H1 (cell line): ENCODE data around the gene SEC31A. TPM values are rescaled to one million over a fixed set of nuclear protein-coding genes. Genes with fewer than 3 reads are reported as not detected.

Experiments used
- CTCF ChIA-PET: fragments of 300-600 bp; sonication (Branson Sonifier 250); formaldehyde crosslinking; loops from one replicate; lab custom pipeline; 2021; ENCODE audit not compliant: partially characterized antibody; lab: Charles Lee
- POLR2A ChIA-PET: fragments of 300-600 bp; sonication (Branson Sonifier 250); formaldehyde crosslinking; loops from one replicate; lab custom pipeline; 2021; ENCODE audit warnings: inconsistent platforms; ENCODE audit not compliant: partially characterized antibody; lab: Charles Lee
- DNase-seq, 2 experiments: peaks; one replicate each; pipeline versions ENCODE4 v3.0.0 to v3.0.0-alpha.2; 2010 to 2022; ENCODE audit warnings: low spot score in 2 of 2, low read depth in 1 of 2, mixed read lengths in 1 of 2
- FAIRE-seq: peaks from 2 replicates; lab custom pipeline; 2011; peaks lifted over from hg19 to GRCh38; lab: Jason Lieb, UNC
- H2AFZ ChIP-seq: 2 replicates; pipeline ENCODE4 v1.8.1; 2012; ENCODE audit warnings: low read length, inconsistent platforms
- H2AK5ac ChIP-seq: 2 replicates; pipeline ENCODE4 v1.6.1; 2013; ENCODE audit warnings: low read depth, low read length
- H2BK120ac ChIP-seq: replicated peaks from 2 replicates; pipeline ENCODE3; 2013; ENCODE audit warnings: low read depth, low read length, inconsistent platforms
- H2BK12ac ChIP-seq: 2 replicates; pipeline ENCODE4 v1.6.1; 2013; ENCODE audit warnings: low read depth, low read length
- H2BK15ac ChIP-seq: 2 replicates; pipeline ENCODE4 v1.6.1; 2013; ENCODE audit warnings: low read length
- H2BK20ac ChIP-seq: 2 replicates; pipeline ENCODE4 v1.6.1; 2013; ENCODE audit warnings: low read length
- H2BK5ac ChIP-seq: 2 replicates; pipeline ENCODE4 v1.6.1; 2013; ENCODE audit warnings: low read depth, low read length
- H3K14ac ChIP-seq: 2 replicates; pipeline ENCODE4 v1.6.1; 2013; ENCODE audit warnings: inconsistent platforms; ENCODE audit not compliant: insufficient read length
- H3K18ac ChIP-seq: 2 replicates; pipeline ENCODE4 v1.6.1; 2013; ENCODE audit warnings: low read length; ENCODE audit errors: extremely low read depth
- H3K23ac ChIP-seq: 2 replicates; pipeline ENCODE4 v1.6.1; 2013; ENCODE audit warnings: inconsistent platforms; ENCODE audit not compliant: insufficient read length
- H3K23me2 ChIP-seq: 2 replicates; pipeline ENCODE4 v1.6.1; 2013; ENCODE audit warnings: low read depth, low read length
- H3K27ac ChIP-seq: 2 replicates; pipeline ENCODE4 v1.6.1; 2011; ENCODE audit warnings: low read depth, low read length, inconsistent platforms
- H3K27me3 ChIP-seq, 4 experiments: replicated peaks in 1 of 4; 1 replicate in 1 of 4; 2 replicates in 3 of 4; pipeline versions ENCODE4 v1.6.1 to v1.8.1; 2011 to 2013; ENCODE audit warnings: low read length in 3 of 4, mild to moderate bottlenecking in 3 of 4, inconsistent platforms in 2 of 4, mixed read lengths in 2 of 4, moderate library complexity in 1 of 4; ENCODE audit not compliant: control insufficient read depth in 3 of 4, insufficient read depth in 3 of 4; ENCODE audit errors: extremely low read depth in 1 of 4
- H3K36me3 ChIP-seq, 4 experiments: 2 replicates each; pipeline versions ENCODE4 v1.6.1 to v1.8.1; 2011 to 2013; ENCODE audit warnings: mild to moderate bottlenecking in 4 of 4, low read length in 3 of 4, moderate library complexity in 2 of 4, control low read depth in 1 of 4, inconsistent platforms in 1 of 4; ENCODE audit not compliant: insufficient read depth in 4 of 4, control insufficient read depth in 2 of 4
- H3K4ac ChIP-seq: replicated peaks from 2 replicates; pipeline ENCODE3; 2013; ENCODE audit warnings: low read length, low read depth, mixed read lengths, inconsistent platforms; ENCODE audit not compliant: insufficient read length
- H3K4me1 ChIP-seq, 4 experiments: replicated peaks in 1 of 4; 1 replicate in 1 of 4; 2 replicates in 3 of 4; pipeline versions ENCODE4 v1.6.1 to v1.8.1; 2011 to 2013; ENCODE audit warnings: low read length in 3 of 4, inconsistent platforms in 2 of 4, mixed read lengths in 1 of 4; ENCODE audit not compliant: insufficient read depth in 4 of 4, control insufficient read depth in 3 of 4
- H3K4me2 ChIP-seq, 2 experiments: 2 replicates each; pipeline versions ENCODE4 v1.6.1 to v1.8.1; 2011 to 2013; ENCODE audit warnings: low read depth in 2 of 2, low read length in 2 of 2, control low read depth in 1 of 2, inconsistent platforms in 1 of 2, mild to moderate bottlenecking in 1 of 2; ENCODE audit not compliant: insufficient read depth in 1 of 2
- H3K4me3 ChIP-seq, 4 experiments: fragments of 200-600, 300-600 bp in 1 of 4; sonication (generic), shearing (Covaris generic), sonication (Bioruptor Twin) in 1 of 4; 2 replicates each; pipeline versions ENCODE4 v1.5.1 to v1.8.1; 2011 to 2016; ENCODE audit warnings: low read length in 4 of 4, low read depth in 3 of 4, control low read depth in 2 of 4, inconsistent platforms in 2 of 4, mild to moderate bottlenecking in 2 of 4, mixed read lengths in 1 of 4, moderate library complexity in 1 of 4; ENCODE audit not compliant: insufficient read depth in 2 of 4; ENCODE audit errors: extremely low read depth in 1 of 4
- H3K56ac ChIP-seq: replicated peaks from 2 replicates; pipeline ENCODE3; 2013; ENCODE audit warnings: low read depth, mild to moderate bottlenecking, mixed read lengths, low read length, inconsistent platforms; ENCODE audit not compliant: insufficient read length
- H3K79me1 ChIP-seq: 2 replicates; pipeline ENCODE4 v1.6.1; 2013; ENCODE audit warnings: low read depth, low read length, control low read depth
- H3K79me2 ChIP-seq, 2 experiments: 2 replicates each; pipeline versions ENCODE4 v1.6.1 to v1.8.1; 2012 to 2013; ENCODE audit warnings: low read length in 2 of 2, mild to moderate bottlenecking in 2 of 2, inconsistent platforms in 1 of 2; ENCODE audit not compliant: insufficient read depth in 2 of 2, control insufficient read depth in 1 of 2
- H3K9ac ChIP-seq, 4 experiments: replicated peaks in 1 of 4; 1 replicate in 1 of 4; 2 replicates in 3 of 4; pipeline versions ENCODE4 v1.6.1 to v1.8.1; 2011 to 2013; ENCODE audit warnings: low read depth in 3 of 4, low read length in 3 of 4, control low read depth in 2 of 4, mild to moderate bottlenecking in 2 of 4, moderate library complexity in 2 of 4, inconsistent platforms in 1 of 4; ENCODE audit errors: extremely low read depth in 1 of 4
- H3K9me3 ChIP-seq, 2 experiments: 2 replicates each; pipeline versions ENCODE4 v1.6.1 to v1.8.1; 2012 to 2013; ENCODE audit warnings: mild to moderate bottlenecking in 2 of 2, moderate library complexity in 2 of 2, control low read depth in 1 of 2, inconsistent platforms in 1 of 2, low read depth in 1 of 2, low read length in 1 of 2, mixed read lengths in 1 of 2; ENCODE audit not compliant: insufficient read depth in 2 of 2
- H4K20me1 ChIP-seq, 2 experiments: replicated peaks in 1 of 2; 2 replicates each; pipeline versions ENCODE3 to v1.8.1; 2011 to 2013; ENCODE audit warnings: inconsistent platforms in 2 of 2, low read length in 2 of 2, mild to moderate bottlenecking in 1 of 2; ENCODE audit not compliant: insufficient read depth in 2 of 2, control insufficient read depth in 1 of 2
- H4K5ac ChIP-seq: 2 replicates; pipeline ENCODE4 v1.6.1; 2013; ENCODE audit warnings: low read length, low read depth, mixed read lengths, inconsistent platforms; ENCODE audit not compliant: insufficient read length
- H4K8ac ChIP-seq: 2 replicates; pipeline ENCODE4 v1.8.0; 2013; ENCODE audit warnings: mild to moderate bottlenecking, moderate library complexity, low read length, inconsistent platforms; ENCODE audit not compliant: insufficient read depth; ENCODE audit errors: extremely low read depth
- H4K91ac ChIP-seq: replicated peaks from 2 replicates; pipeline ENCODE3; 2013; ENCODE audit warnings: low read length, mixed read lengths, inconsistent platforms; ENCODE audit not compliant: insufficient read length
- BCL11A ChIP-seq, 2 experiments: IDR thresholded peaks; one replicate each; pipeline ENCODE4 v1.6.1; 2011; ENCODE audit warnings: low read depth in 2 of 2, low read length in 2 of 2, mild to moderate bottlenecking in 2 of 2
- CTBP2 ChIP-seq: IDR thresholded peaks from 2 replicates; pipeline ENCODE4 v1.7.0; 2011; ENCODE audit warnings: borderline replicate concordance, mild to moderate bottlenecking, moderate library complexity, mixed read lengths, low read length; ENCODE audit not compliant: insufficient read depth, insufficient read length
- GTF2F1 ChIP-seq: IDR thresholded peaks from 2 replicates; pipeline ENCODE4 v1.6.1; 2012; ENCODE audit warnings: low read depth, low read length, improper control_type of control experiment, borderline replicate concordance
- KDM1A ChIP-seq: fragments of 200-600, 300-600 bp; sonication (generic); IDR thresholded peaks from 2 replicates; pipeline ENCODE4 v1.7.1; 2016; ENCODE audit warnings: mild to moderate bottlenecking, low read length, borderline replicate concordance
- KDM5A ChIP-seq: fragments of 200-600 bp; IDR thresholded peaks from 2 replicates; pipeline ENCODE4 v1.7.1; 2012; ENCODE audit warnings: mild to moderate bottlenecking, low read length, inconsistent platforms, mixed read lengths
- MAFK ChIP-seq: IDR thresholded peaks from 2 replicates; pipeline ENCODE4 v1.6.1; 2012; ENCODE audit warnings: low read depth, mild to moderate bottlenecking, improper control_type of control experiment, low read length
- PHF8 ChIP-seq: fragments of 200-600 bp; sonication (generic); conservative IDR thresholded peaks from 2 replicates; pipeline ENCODE4 v1.7.1; 2012; ENCODE audit warnings: low read depth, mild to moderate bottlenecking, inconsistent platforms, low read length, moderate library complexity
- SAP30 ChIP-seq: fragments of 300-600 bp; sonication (generic); IDR thresholded peaks from 2 replicates; pipeline ENCODE4 v1.7.1; 2012; ENCODE audit warnings: low read length, moderate library complexity, mild to moderate bottlenecking, inconsistent platforms; ENCODE audit not compliant: insufficient read depth, insufficient replicate concordance
- SIRT6 ChIP-seq: IDR thresholded peaks from one replicate; pipeline ENCODE4 v1.7.1; 2012; ENCODE audit warnings: low read length, inconsistent platforms
- TAF7 ChIP-seq: optimal IDR thresholded peaks from 2 replicates; pipeline ENCODE3; 2011; ENCODE audit warnings: low read depth, mild to moderate bottlenecking, inconsistent platforms, low read length, moderate library complexity, borderline replicate concordance
- YY1 ChIP-seq: IDR thresholded peaks from 2 replicates; pipeline ENCODE4 v1.6.1; 2011; ENCODE audit warnings: low read depth, mild to moderate bottlenecking, low read length
- WGBS, 2 experiments: shearing (Covaris generic) in 1 of 2; methylation state at CpG; one replicate each; pipeline versions ENCODE4 v1.1.6 to v1.1.7; 2013 to 2015; ENCODE audit warnings: low lambda C conversion rate in 2 of 2, mixed read lengths in 2 of 2, inconsistent platforms in 1 of 2, low coverage in 1 of 2, missing lambda C conversion rate in 1 of 2; ENCODE audit not compliant: insufficient replicate concordance in 2 of 2, insufficient coverage in 1 of 2, insufficient read length in 1 of 2; ENCODE audit errors: extremely low coverage in 1 of 2, missing lambda C conversion rate in 1 of 2; 5-methylcytosine and 5-hydroxymethylcytosine counted together
- polyA plus RNA-seq, 7 experiments: library from polyadenylated mRNA; depleted of rRNA in 3 of 7; stranded (reverse) in 5 of 7; unstranded in 2 of 7; fragments of >200 nt in 5 of 7; fragments of 200-250 nt in 2 of 7; gene quantifications; 1 replicate in 5 of 7; 2 replicates in 1 of 7; 4 replicates in 1 of 7; pipeline versions ENCODE4 v1.2.1 to v1.2.3, GENCODE V29; 2011 to 2013; ENCODE audit warnings: missing spikeins in 2 of 7, mixed read lengths in 2 of 7
- total RNA-seq: library from RNA; stranded (reverse); fragmentation: NEBNext Ultra II Directional; extraction: Animal tissue kit (Norgen Biotek cat#: 25700); gene quantifications from 2 replicates; pipeline ENCODE4 v1.2.1, GENCODE V29; 2021
- TF ChIP-seq, protein P1 (sequence below): IDR thresholded peaks from 2 replicates; pipeline ENCODE4 v1.6.1; 2011; ENCODE audit warnings: low read length, improper control_type of control experiment

SEC31A gene
- total and polyA plus RNA-seq, 2 of the 8 experiments (the other 6 are each of a cell fraction or from before 2014, with no cell fraction given): 112 to 125 TPM

DNA sequence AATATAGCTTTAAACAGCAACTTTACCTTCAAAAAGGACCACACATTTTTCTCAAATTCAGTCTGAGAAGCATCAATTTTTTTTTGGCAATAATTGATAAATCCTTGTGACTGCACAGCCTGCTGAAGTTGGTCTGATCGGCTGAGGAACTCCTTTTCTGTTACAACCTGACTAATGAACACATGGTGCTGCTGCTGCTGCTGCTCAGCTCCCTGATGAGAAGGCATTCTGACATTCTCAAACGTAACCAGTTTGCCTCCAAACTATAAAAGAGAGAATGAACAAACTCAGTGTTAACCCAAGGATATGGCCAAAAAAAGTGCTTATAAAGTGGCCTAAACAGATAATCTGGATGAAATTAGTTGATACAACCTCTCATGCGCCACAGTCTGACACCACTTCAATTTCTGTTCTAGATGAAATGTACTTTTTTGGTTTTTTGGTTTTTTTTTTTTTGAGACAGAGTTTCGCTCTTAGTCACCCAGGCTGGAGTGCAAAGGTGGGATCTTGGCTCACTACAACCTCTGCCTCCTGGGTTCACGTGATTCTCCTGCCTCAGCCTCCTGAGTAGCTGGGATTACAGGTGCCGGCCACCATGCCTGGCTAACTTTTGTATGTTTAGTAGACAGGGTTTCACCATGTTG lies 26.5 kb downstream of the SEC31A start:
- Histone ChIP-seq H3K27ac (no peak overlapping the region), H2BK12ac (no peak overlapping the region)
- POLR2A ChIA-PET: no interaction called here
- no peak for TF ChIP-seq TAF7
- TF ChIP-seq YY1: no peak
- no peak for TF ChIP-seq KDM1A
- no peak for TF ChIP-seq GTF2F1
- TF ChIP-seq BCL11A (IDR thresholded peaks at IDR 0.05; ENCODE audit: low read depth in 2 of 2, low read length in 2 of 2): no peak
- no peak for TF ChIP-seq CTBP2
- TF ChIP-seq PHF8: no peak
- TF ChIP-seq KDM5A: no peak
- no peak for TF ChIP-seq SAP30
- TF ChIP-seq SIRT6: no peak
- TF ChIP-seq MAFK: no peak
- TF ChIP-seq, protein P1, sequence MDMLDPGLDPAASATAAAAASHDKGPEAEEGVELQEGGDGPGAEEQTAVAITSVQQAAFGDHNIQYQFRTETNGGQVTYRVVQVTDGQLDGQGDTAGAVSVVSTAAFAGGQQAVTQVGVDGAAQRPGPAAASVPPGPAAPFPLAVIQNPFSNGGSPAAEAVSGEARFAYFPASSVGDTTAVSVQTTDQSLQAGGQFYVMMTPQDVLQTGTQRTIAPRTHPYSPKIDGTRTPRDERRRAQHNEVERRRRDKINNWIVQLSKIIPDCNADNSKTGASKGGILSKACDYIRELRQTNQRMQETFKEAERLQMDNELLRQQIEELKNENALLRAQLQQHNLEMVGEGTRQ: no peak

More for the DNA sequence above, 26.5 kb downstream of the SEC31A start:
- H4K8ac ChIP-seq: no peak overlapping the region
- H3K18ac ChIP-seq: no peak overlapping the region
- no peak overlapping the region for H3K4me3 ChIP-seq
- no peaks in the 10 kb centered on the region for H3K4me1 ChIP-seq
- no peaks in the 10 kb centered on the region for H3K9me3 ChIP-seq
- H4K91ac ChIP-seq: no peak overlapping the region
- H2AFZ ChIP-seq: no peak overlapping the region
- no peak overlapping the region for H3K9ac ChIP-seq
- H2BK120ac ChIP-seq: no peak overlapping the region
- H3K79me2 ChIP-seq: no peaks in the 10 kb centered on the region
- H3K4me2 ChIP-seq: no peak overlapping the region
- no peak overlapping the region for H3K56ac ChIP-seq
- H3K36me3 ChIP-seq: peaks cover 5 to 66% (median 35%) of the 10 kb centered on the region in 4 experiments; a peak in 7 of 8 replicates
- H4K5ac ChIP-seq: no peak overlapping the region
- H3K4ac ChIP-seq: no peak overlapping the region
- FAIRE-seq (no peak), DNase-seq (no peak)
- CTCF ChIA-PET: interaction anchor here (3.0 kb wide), 1 partner anchor 12 kb away, joined by 14 read pairs; no protein-coding TSS in a partner anchor
- no peak overlapping the region for H2BK15ac ChIP-seq
- H3K23me2 ChIP-seq: no peaks in the 10 kb centered on the region
- H3K27me3 ChIP-seq: no peaks in the 10 kb centered on the region
- no peak overlapping the region for H2BK5ac ChIP-seq
- no peak overlapping the region for H2BK20ac ChIP-seq
- no peak overlapping the region for H3K14ac ChIP-seq
- no peaks in the 10 kb centered on the region for H3K79me1 ChIP-seq
- H4K20me1 ChIP-seq: no peaks in the 10 kb centered on the region
- no peak overlapping the region for H3K23ac ChIP-seq
- H2AK5ac ChIP-seq: no peak overlapping the region
- 91% methylated on average over 6 of the region's 6 CpGs; no CpG with 5 or more reads in 1 of the 2 experiments for WGBS, 2 experiments
